ENCODE results near the gene MLH1.

Gene MLH1

GRCh38 chr3:36993326-36994283, at the start of gene MLH1:
TSS of gene MLH1 (plus strand) at chr3:36993518. CDS start at chr3:36993548, 30 bp downstream.
- H3K4me1 ChIP-seq (ENCODE audit: insufficient read depth, poor library complexity, severe bottlenecking) = peaks cover 20% of the 10 kb centered on the region
- TF ChIP-seq CTCF (IDR thresholded peaks at IDR 0.05; ENCODE audit: poor library complexity, severe bottlenecking) = no peak
- peak; percentile 90 for DNase-seq (ENCODE audit: low spot score)
- peaks cover 66% of the 10 kb centered on the region for H3K36me3 ChIP-seq (ENCODE audit: low read depth)
- no peaks in the 10 kb centered on the region for H3K27me3 ChIP-seq (ENCODE audit: insufficient read depth, poor library complexity, severe bottlenecking)
- peak; percentile 59 for ATAC-seq (ENCODE audit: low read depth)
- peak within 1 kb of the TSS; percentile 64 for H3K4me3 ChIP-seq (ENCODE audit: severe bottlenecking)
- H3K27ac ChIP-seq (ENCODE audit: poor library complexity, severe bottlenecking) = peak within 1 kb of the TSS; percentile 76
- no peaks in the 10 kb centered on the region for H3K9me3 ChIP-seq (ENCODE audit: severe bottlenecking)

GRCh38 chr3:36943601-36944000, 49.7 kb upstream of the MLH1 start:
- no peak for TF ChIP-seq CTCF (IDR thresholded peaks at IDR 0.05; ENCODE audit: poor library complexity, severe bottlenecking)
- H3K27ac ChIP-seq (ENCODE audit: poor library complexity, severe bottlenecking) = no peak overlapping the region
- no peaks in the 10 kb centered on the region for H3K36me3 ChIP-seq (ENCODE audit: low read depth)
- peak overlapping the region; percentile 45 for H3K4me3 ChIP-seq (ENCODE audit: severe bottlenecking)
- H3K4me1 ChIP-seq (ENCODE audit: insufficient read depth, poor library complexity, severe bottlenecking) = no peaks in the 10 kb centered on the region
- peaks cover 4% of the 10 kb centered on the region for H3K9me3 ChIP-seq (ENCODE audit: severe bottlenecking)
- H3K27me3 ChIP-seq (ENCODE audit: insufficient read depth, poor library complexity, severe bottlenecking) = no peaks in the 10 kb centered on the region
- no peak for DNase-seq (ENCODE audit: low spot score)
- ATAC-seq (ENCODE audit: low read depth) = no peak

- Histone ChIP-seq H3K9me3 (ENCODE audit: severe bottlenecking) (peaks cover 4% of the 10 kb centered on the region), H3K36me3 (ENCODE audit: low read depth) (no peaks in the 10 kb centered on the region), H3K27ac (ENCODE audit: poor library complexity, severe bottlenecking) (no peak overlapping the region), H3K27me3 (ENCODE audit: insufficient read depth, poor library complexity, severe bottlenecking) (no peaks in the 10 kb centered on the region), H3K4me1 (ENCODE audit: insufficient read depth, poor library complexity, severe bottlenecking) (no peaks in the 10 kb centered on the region), H3K4me3 (ENCODE audit: severe bottlenecking) (peak overlapping the region; percentile 45)
- DNase-seq (ENCODE audit: low spot score) = peak; percentile 60
- ATAC-seq (ENCODE audit: low read depth) = peak; percentile 78
- no peak for TF ChIP-seq CTCF (IDR thresholded peaks at IDR 0.05; ENCODE audit: poor library complexity, severe bottlenecking)
These were observed 49.2 kb upstream of the MLH1 start for GRCh38 chr3:36944012-36944640.

DNA sequence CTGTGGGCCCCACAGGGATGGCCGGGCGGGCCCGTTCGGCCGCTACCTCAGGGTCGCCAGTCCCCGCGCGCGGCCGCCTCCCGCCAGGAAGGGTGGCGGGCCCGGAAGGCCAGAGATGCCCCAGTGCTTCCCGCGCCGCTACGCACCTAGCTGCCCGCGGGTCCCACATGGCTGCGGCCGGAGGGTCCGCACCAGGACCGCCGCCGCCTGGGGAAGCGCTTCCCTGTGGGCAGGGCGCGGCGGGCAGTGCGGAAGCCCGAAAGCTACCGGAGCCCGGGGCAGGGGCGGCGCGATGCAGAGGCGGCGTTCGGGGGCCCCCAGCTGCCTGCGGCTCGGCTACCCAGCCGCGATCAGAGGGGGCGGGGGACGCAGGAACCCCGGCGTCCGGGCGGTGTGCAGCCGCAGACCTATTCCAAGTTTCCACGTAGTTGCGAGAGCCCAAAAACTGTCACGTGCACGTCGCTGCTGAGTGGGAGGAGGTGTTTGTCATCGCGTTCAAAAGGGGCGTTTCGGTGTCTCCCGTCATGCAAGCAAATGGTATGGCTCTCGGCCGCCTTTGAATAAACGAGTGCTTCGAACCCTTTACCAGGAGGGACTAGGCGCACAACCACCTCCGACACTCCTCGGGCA, 48.6 kb upstream of the MLH1 start, which contains the start of gene TRANK1:
Gene TRANK1, minus strand, starts transcription at position 414 of the 630 bp plus-strand sequence. Its CDS starts 245 bp downstream, at position 169.
- H3K9me3 ChIP-seq (ENCODE audit: severe bottlenecking) = peaks cover 4% of the 10 kb centered on the region
- no peak for TF ChIP-seq CTCF (IDR thresholded peaks at IDR 0.05; ENCODE audit: poor library complexity, severe bottlenecking)
- no peaks in the 10 kb centered on the region for H3K27me3 ChIP-seq (ENCODE audit: insufficient read depth, poor library complexity, severe bottlenecking)
- no peak for DNase-seq (ENCODE audit: low spot score)
- H3K4me1 ChIP-seq (ENCODE audit: insufficient read depth, poor library complexity, severe bottlenecking) = no peaks in the 10 kb centered on the region
- peak; percentile 62 for ATAC-seq (ENCODE audit: low read depth)
- no peaks in the 10 kb centered on the region for H3K36me3 ChIP-seq (ENCODE audit: low read depth)
- no peak within 1 kb of the TSS for H3K27ac ChIP-seq (ENCODE audit: poor library complexity, severe bottlenecking)
- H3K4me3 ChIP-seq (ENCODE audit: severe bottlenecking) = peak within 1 kb of the TSS; percentile 45
